Medulla oblongata (tissue), 1 donor: ENCODE results near the gene VCAM1.

Experiments used
- DNase-seq: peaks from one replicate; pipeline ENCODE4 v3.0.0-alpha.2; 2015; ENCODE audit errors: extremely low spot score

Gene VCAM1

GRCh38 chr1:100722221-100722620, 2.7 kb downstream of the VCAM1 start:
- DNase-seq: no peak

- no peak for DNase-seq
Measured at GRCh38 chr1:100724281-100724680, 4.7 kb downstream of the VCAM1 start.

- no peak for DNase-seq
Measured at GRCh38 chr1:100730130-100730529, 10.6 kb downstream of the VCAM1 start.

- DNase-seq: no peak
Measured at GRCh38 chr1:100731309-100731708, 11.8 kb downstream of the VCAM1 start.

GRCh38 chr1:100731758-100732157, 12.2 kb downstream of the VCAM1 start:
- no peak for DNase-seq

GRCh38 chr1:100734676-100735075, 15.1 kb downstream of the VCAM1 start:
- no peak for DNase-seq

- no peak for DNase-seq
Measured at GRCh38 chr1:100735244-100735643, 15.7 kb downstream of the VCAM1 start.

- no peak for DNase-seq
Measured at GRCh38 chr1:100736324-100736723, 16.8 kb downstream of the VCAM1 start.

- no peak for DNase-seq
Measured at GRCh38 chr1:100736746-100737145, 17.2 kb downstream of the VCAM1 start.

GRCh38 chr1:100746542-100746932, 27.0 kb downstream of the VCAM1 start:
- DNase-seq: no peak

- DNase-seq: no peak
Measured at GRCh38 chr1:100747771-100748170, 28.2 kb downstream of the VCAM1 start.

GRCh38 chr1:100750005-100750885, 30.7 kb downstream of the VCAM1 start:
- no peak for DNase-seq

GRCh38 chr1:100752791-100753190, 33.2 kb downstream of the VCAM1 start:
- DNase-seq: no peak

- no peak for DNase-seq
Measured at GRCh38 chr1:100757946-100758345, 38.4 kb downstream of the VCAM1 start.

- no peak for DNase-seq
Measured at GRCh38 chr1:100759188-100759587, 39.6 kb downstream of the VCAM1 start.

- no peak for DNase-seq
Measured at GRCh38 chr1:100760511-100760910, 41.0 kb downstream of the VCAM1 start.

GRCh38 chr1:100762461-100762860, 42.9 kb downstream of the VCAM1 start:
- DNase-seq: no peak

GRCh38 chr1:100767176-100767890, 47.8 kb downstream of the VCAM1 start:
- no peak for DNase-seq

- DNase-seq: no peak
Measured at GRCh38 chr1:100769323-100769722, 49.8 kb downstream of the VCAM1 start.

- DNase-seq: no peak
Measured at GRCh38 chr1:100769906-100770646, 50.5 kb downstream of the VCAM1 start.

GRCh38 chr1:100773444-100773843, 53.9 kb downstream of the VCAM1 start:
- DNase-seq: no peak

- no peak for DNase-seq
Measured at GRCh38 chr1:100774370-100774769, 54.8 kb downstream of the VCAM1 start.
